ENCODE results near the gene ZNF318.
"Not testable (repeated sequence)": the region's sequence is repeated elsewhere in the genome, so short reads cannot be mapped to it uniquely, and the experiment has no call there.

ZNF318 gene

DNA sequence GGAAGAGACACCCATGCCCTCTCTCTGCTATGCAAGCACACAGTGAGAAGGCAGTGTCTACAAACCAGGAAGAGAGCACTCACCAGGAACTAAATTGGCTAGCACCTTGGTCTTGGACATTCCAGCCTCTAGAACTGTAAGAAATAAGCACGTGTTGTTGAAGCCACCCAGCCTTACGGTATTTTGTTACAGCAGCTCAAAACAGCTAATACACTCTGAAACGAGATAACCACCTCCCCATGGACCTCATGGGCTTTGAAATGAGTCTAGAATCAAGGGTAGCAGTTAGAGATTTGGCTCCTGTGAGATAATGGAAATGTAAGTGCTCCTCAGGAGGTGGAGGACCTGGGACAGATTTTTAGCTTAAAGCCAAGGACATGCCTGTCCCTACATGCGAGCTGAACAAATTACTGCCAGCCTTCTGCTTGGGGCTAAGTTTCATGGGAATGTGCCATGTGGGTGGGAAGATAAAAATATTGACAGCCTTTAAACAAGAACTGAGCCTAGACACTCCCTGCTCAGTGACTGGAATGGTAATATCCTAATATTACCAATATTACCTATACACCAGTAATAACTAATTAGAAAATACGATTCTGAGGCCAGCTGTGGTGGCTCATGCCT, 3.9 kb upstream of the ZNF318 start:
- ATAC-seq (ENCODE audit: low read depth) (no peak), DNase-seq (ENCODE audit: low spot score in 2 of 2) (no peak)
- Mint-ChIP-seq H3K9me3 (no peaks in the 10 kb centered on the region), H3K4me3 (no peak overlapping the region), H3K36me3 (no peaks in the 10 kb centered on the region), H3K4me1 (peaks cover 13% of the 10 kb centered on the region), H3K27me3 (no peaks in the 10 kb centered on the region), H3K27ac (no peak overlapping the region)

DNA sequence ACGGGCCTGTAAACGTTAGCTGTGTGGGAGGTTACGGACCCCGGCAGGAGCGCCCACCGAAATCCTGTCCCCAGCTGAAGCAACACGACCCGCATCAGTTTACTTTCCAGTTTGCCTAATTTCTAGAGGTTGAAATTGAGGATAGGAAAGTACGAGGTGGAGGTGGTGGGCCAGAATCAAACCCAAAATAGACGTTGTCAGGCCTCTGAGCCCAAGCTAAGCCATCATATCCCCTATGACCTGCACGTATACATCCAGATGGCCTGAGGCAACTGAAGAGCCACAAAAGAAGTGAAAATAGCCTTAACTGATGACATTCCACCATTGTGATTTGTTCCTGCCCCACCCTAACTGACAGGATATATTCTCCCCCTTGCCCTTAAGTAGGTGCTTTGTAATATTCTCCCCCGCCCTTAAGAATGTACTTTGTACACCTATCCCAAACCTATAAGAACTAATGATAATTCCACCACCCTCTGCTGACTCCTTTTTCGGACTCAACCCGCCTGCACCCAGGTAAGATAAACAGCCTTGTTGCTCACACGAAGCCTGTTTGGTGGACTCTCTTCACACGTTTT, 645 bp upstream of the ZNF318 start:
- H3K4me3 Mint-ChIP-seq: peak overlapping the region; percentile 88
- peaks cover 25% of the 10 kb centered on the region for H3K4me1 Mint-ChIP-seq
- not testable (repeated sequence) for H3K9me3 Mint-ChIP-seq; DNase-seq (ENCODE audit: low spot score in 2 of 2); H3K36me3 Mint-ChIP-seq; H3K27me3 Mint-ChIP-seq
- H3K27ac Mint-ChIP-seq: peak overlapping the region; percentile 89
- ATAC-seq (ENCODE audit: low read depth): peak; percentile 4

DNA sequence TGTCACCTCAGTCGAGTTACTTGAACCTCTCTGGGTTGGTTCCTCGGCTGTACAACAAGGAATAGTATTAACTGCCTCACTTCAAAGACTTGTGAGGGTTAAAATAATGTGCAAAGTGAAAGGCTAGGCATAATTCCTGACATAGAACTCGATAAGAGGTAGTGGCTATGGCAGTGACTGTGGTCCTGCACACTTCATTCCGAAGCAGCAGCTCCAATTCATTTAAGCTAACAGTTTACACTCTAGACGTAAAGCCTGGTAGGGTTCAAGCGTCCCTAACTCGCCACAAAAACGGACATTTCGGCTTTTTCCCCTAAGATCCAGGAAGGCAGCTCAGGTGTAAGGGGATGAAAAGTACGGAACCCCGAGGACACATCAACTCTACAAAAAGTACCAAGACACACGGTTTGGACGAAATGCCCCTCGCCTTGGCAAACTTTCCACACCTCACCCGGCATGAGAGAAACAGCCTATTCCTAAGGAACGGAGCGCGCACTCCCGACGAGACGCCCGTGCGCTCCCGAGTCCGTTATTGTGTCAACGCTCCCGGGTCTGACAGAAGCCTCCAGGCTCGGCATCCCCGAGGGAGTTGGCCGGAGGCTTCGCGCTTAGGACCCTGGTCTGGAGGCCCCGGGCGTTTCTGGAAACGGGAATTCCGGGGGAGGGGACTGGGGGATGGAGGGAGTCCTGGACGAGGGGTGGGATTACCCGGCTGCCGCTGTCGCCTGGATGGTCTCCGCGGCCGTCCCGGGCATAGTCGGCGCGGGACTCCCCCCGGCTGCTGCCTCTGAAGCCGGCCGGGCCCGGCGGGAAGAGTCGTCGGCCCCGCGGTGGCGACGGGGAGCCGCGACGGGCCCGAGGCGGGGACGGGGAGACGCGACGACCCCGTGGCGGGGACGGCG, 937 bp downstream of the ZNF318 start:
- ATAC-seq (ENCODE audit: low read depth) (peak; percentile 2), DNase-seq (ENCODE audit: low spot score in 2 of 2) (no peak)
- Mint-ChIP-seq H3K4me1 (peaks cover 26% of the 10 kb centered on the region), H3K36me3 (peaks cover 10% of the 10 kb centered on the region), H3K27me3 (no peaks in the 10 kb centered on the region), H3K27ac (peak overlapping the region; percentile 82), H3K9me3 (no peaks in the 10 kb centered on the region), H3K4me3 (peak overlapping the region; percentile 88)

DNA sequence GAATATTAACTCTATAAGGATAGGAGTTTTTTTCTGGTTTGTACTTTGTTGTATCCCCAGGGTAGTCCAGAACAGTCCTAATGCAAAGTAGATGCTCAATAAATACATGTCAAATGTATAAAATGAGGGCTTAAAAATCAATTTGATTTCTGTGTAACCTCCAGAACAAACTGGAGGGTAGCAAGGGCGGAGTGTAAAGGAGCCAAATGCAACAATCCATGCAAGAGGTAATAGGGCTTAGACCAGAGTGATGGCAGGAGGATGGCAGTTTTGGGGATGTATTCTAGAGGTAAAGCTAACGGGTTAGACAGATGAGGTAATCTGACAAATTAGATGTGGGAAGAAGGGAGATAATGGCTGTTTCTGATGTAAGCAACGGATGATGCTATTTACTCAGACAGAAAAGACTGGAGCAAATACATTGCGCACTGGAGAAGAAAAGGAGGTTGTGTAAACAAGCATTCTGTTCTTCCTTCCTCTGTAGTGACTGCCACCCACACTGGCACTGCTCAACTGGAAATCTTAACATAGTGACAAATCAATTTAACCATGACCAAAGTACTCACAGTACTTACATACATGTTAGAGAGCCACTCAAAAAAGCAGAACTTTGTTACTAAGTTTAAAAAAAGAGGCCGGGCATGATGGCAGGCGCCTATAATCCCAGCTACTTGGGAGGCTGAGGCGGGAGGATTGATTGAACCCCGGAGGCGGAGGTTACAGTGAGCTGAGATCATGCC, 2.0 kb downstream of the ZNF318 start:
- H3K4me1 Mint-ChIP-seq: peaks cover 29% of the 10 kb centered on the region
- DNase-seq (ENCODE audit: low spot score in 2 of 2): no peak

DNA sequence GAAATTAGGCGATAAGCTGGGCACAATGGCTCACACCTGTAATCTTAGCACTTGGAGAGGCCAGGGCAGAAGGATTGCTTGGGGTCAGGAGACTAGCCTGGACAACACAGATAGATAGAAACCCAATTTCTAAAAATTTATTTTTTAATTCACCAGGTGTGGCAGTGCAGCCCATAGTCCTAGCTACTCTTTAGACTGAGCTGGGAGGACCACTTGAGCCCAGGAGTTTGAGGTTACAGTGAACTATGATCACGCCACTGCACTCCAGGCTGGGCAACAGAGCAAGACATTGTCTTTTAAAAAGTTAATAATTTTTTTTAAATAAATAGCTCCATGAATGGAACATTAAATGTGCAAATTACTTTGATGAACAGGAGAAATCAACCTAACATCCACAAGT, 8.2 kb downstream of the ZNF318 start:
- H3K4me3 Mint-ChIP-seq: no peak overlapping the region
- no peaks in the 10 kb centered on the region for H3K27me3 Mint-ChIP-seq
- peaks cover 29% of the 10 kb centered on the region for H3K36me3 Mint-ChIP-seq
- ATAC-seq (ENCODE audit: low read depth): peak; percentile 44
- H3K4me1 Mint-ChIP-seq: peaks cover 10% of the 10 kb centered on the region
- no peak overlapping the region for H3K27ac Mint-ChIP-seq
- no peaks in the 10 kb centered on the region for H3K9me3 Mint-ChIP-seq
- DNase-seq (ENCODE audit: low spot score in 2 of 2): no peak

More for the DNA sequence above, 2.0 kb downstream of the ZNF318 start:
- peaks cover 16% of the 10 kb centered on the region for H3K36me3 Mint-ChIP-seq
- no peaks in the 10 kb centered on the region for H3K9me3 Mint-ChIP-seq
- H3K4me3 Mint-ChIP-seq: peak overlapping the region; percentile 28
- H3K27ac Mint-ChIP-seq: peak overlapping the region; percentile 5
- H3K27me3 Mint-ChIP-seq: no peaks in the 10 kb centered on the region
- ATAC-seq (ENCODE audit: low read depth): peak; percentile 37

DNA sequence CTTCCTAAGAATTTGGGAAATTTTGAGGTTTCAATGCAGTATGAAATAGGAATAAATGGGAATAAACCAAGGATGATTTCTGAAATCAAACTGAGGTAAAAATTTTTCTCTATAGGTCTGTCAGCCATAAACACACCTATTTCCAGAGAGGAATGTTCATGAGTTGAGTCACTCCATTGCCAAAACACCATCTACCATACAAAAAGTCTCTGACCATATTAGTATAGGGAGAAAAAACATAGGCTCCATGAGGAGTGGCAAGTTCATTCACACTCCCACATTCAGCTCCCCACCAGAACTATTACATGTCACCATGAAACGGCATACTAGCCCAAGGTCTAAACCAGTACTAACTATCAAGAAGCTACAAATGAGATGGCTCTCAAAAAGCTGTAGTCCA, 9.6 kb downstream of the ZNF318 start:
- no peaks in the 10 kb centered on the region for H3K9me3 Mint-ChIP-seq
- H3K4me3 Mint-ChIP-seq: no peak overlapping the region
- peaks cover 35% of the 10 kb centered on the region for H3K36me3 Mint-ChIP-seq
- DNase-seq (ENCODE audit: low spot score in 2 of 2): no peak
- peaks cover 5% of the 10 kb centered on the region for H3K4me1 Mint-ChIP-seq
- H3K27ac Mint-ChIP-seq: no peak overlapping the region
- no peak for ATAC-seq (ENCODE audit: low read depth)
- H3K27me3 Mint-ChIP-seq: no peaks in the 10 kb centered on the region

DNA sequence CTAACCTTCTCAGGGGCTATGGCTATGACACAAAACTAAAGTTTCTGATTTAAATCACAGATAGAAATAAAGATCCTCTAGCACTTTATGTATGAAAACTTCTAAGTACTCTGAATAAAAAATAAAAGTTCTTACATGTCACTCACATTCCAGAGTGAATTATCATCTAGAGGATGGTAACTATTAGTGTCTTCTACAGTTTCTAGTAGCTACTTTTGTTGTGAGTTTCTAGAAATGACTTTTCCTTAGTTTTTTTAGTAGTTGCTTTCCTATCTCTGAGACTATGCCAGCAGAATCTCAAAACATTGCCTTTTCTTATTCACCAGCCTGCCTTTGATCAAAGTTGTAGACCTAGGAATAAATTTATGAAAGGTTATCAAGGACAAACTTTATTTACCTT, 10.1 kb downstream of the ZNF318 start:
- peaks cover 5% of the 10 kb centered on the region for H3K4me1 Mint-ChIP-seq
- H3K27me3 Mint-ChIP-seq: no peaks in the 10 kb centered on the region
- DNase-seq (ENCODE audit: low spot score in 2 of 2): no peak
- H3K27ac Mint-ChIP-seq: no peak overlapping the region
- no peak for ATAC-seq (ENCODE audit: low read depth)
- H3K9me3 Mint-ChIP-seq: no peaks in the 10 kb centered on the region
- H3K36me3 Mint-ChIP-seq: peaks cover 35% of the 10 kb centered on the region
- no peak overlapping the region for H3K4me3 Mint-ChIP-seq

DNA sequence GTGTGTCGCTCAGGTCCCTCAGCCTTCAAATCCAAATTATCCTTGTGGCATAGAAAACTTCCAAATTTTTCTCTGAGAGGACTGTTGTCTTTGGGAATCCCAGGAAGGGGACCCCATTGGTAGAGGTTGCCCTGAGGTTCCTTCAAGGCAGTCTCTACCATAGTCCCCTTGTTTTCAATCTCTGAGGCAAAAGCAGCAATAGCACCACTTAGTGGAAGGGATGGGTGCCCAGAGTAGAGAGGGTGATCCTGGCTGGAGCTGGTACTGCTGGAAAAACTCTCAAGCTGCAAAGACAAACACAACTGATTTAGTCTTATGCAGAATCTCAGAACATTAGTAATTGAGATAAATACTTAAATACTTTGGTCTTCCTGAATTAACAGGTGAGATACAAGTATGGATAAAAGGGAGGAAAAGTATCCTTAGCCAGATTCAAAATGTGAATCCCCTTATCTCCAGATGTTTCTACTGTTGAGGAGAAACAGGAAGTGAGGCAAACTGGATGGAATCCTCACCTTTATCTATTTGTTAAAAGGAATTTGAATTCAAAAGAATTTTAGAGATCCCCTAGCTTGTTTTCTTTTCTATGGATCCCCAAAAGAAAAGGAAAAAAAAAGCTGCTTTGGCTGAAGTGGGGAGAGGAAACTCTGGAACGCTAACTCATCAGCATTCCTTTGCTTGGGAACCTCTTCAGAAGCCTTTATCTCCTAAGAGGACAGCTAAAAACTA, 13.4 kb downstream of the ZNF318 start:
- peaks cover 43% of the 10 kb centered on the region for H3K36me3 Mint-ChIP-seq
- H3K9me3 Mint-ChIP-seq: no peaks in the 10 kb centered on the region
- H3K27ac Mint-ChIP-seq: no peak overlapping the region
- ATAC-seq (ENCODE audit: low read depth) (peak; percentile 53), DNase-seq (ENCODE audit: low spot score in 2 of 2) (no peak)
- no peaks in the 10 kb centered on the region for H3K27me3 Mint-ChIP-seq
- H3K4me1 Mint-ChIP-seq: peaks cover 2% of the 10 kb centered on the region
- H3K4me3 Mint-ChIP-seq: no peak overlapping the region

DNA sequence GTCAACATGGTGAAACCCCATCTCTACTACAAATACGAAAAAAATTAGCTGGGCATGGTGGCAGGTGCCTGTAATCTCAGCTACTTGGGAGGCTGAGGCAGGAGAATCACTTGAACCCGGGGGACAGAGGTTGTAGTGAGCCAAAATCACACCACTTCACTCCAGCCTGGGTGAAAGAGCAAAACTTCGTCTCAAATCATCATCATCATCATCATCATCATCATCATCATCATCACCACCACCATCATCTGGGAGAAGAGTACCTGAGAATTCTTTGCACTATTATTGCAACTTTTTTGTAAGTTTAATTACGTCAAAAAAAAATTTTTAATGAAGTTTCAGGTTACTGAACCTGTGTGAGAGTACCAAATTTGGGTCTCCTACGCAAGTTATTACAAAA, 17.5 kb downstream of the ZNF318 start:
- peaks cover 39% of the 10 kb centered on the region for H3K36me3 Mint-ChIP-seq

DNA sequence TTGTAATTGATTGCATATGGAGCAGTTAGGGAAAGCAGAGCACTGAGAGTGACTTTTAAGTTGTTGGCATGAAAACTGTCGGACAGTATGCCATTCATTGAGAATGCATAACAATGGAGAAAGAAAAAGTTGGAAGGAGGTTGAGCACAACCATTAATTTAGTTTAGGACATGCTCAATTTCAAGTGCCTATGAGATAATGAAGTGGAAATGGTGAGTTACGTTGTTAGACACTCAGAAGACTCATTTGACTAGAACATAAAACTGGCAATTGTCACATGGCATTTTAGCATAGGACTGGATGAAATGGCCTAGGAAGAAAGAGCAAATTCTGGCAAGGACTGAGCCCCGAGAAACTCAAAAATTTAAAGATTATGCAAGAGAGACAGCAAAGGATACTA, 22.0 kb downstream of the ZNF318 start:
- ATAC-seq (ENCODE audit: low read depth) (no peak), DNase-seq (ENCODE audit: low spot score in 2 of 2) (no peak)
- Mint-ChIP-seq H3K36me3 (peaks cover 23% of the 10 kb centered on the region), H3K9me3 (no peaks in the 10 kb centered on the region), H3K4me3 (no peak overlapping the region), H3K27me3 (no peaks in the 10 kb centered on the region), H3K4me1 (peaks cover 3% of the 10 kb centered on the region), H3K27ac (no peak overlapping the region)

More for the DNA sequence above, 17.5 kb downstream of the ZNF318 start:
- not testable (repeated sequence) for H3K27me3 Mint-ChIP-seq; DNase-seq (ENCODE audit: low spot score in 2 of 2); H3K27ac Mint-ChIP-seq; H3K9me3 Mint-ChIP-seq; H3K4me3 Mint-ChIP-seq; ATAC-seq (ENCODE audit: low read depth); H3K4me1 Mint-ChIP-seq

DNA sequence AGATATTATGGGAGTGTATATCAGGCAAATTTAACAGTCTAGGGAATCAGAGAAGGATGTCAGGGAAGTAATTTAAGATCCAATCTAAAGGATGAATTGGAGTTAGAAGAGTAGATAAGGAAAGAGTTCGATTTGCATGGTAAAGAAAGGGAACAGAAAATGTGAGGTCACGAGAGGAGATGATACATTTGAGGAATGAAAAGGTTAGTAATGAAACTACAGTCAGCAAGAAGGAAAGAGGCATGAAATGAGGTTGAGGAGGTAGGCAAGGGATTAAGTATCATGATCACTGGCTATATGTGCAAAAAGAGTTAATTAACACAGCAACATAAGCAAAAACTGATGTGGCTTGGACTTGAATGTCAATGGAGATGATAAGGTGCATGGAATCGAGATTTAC, 22.4 kb downstream of the ZNF318 start:
- no peak overlapping the region for H3K27ac Mint-ChIP-seq
- no peaks in the 10 kb centered on the region for H3K9me3 Mint-ChIP-seq
- no peak overlapping the region for H3K4me3 Mint-ChIP-seq
- DNase-seq (ENCODE audit: low spot score in 2 of 2) (no peak), ATAC-seq (ENCODE audit: low read depth) (no peak)
- H3K27me3 Mint-ChIP-seq: no peaks in the 10 kb centered on the region
- H3K36me3 Mint-ChIP-seq: peaks cover 23% of the 10 kb centered on the region
- H3K4me1 Mint-ChIP-seq: peaks cover 5% of the 10 kb centered on the region

DNA sequence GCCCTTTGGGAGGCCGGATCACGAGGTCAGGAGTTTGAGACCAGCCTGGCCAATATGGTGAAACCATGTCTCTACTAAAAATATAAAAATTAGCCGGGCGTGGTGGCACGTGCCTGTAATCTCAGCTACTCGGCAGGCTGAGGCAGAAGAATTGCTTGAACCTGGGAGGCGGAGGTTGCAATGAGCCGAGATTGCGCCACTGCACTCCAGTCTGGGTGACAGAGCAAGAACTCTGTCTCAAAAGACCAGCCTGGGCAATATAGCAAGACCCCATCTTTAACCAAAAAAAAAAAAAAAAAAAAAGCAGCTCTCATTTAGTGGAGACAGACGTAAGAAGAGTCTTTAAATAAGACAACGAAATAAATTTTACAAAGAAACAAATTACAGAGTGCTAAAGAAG, 23.2 kb downstream of the ZNF318 start:
- not testable (repeated sequence) for ATAC-seq (ENCODE audit: low read depth); H3K27ac Mint-ChIP-seq; DNase-seq (ENCODE audit: low spot score in 2 of 2); H3K4me1 Mint-ChIP-seq; H3K27me3 Mint-ChIP-seq; H3K9me3 Mint-ChIP-seq; H3K4me3 Mint-ChIP-seq
- H3K36me3 Mint-ChIP-seq: peaks cover 19% of the 10 kb centered on the region

DNA sequence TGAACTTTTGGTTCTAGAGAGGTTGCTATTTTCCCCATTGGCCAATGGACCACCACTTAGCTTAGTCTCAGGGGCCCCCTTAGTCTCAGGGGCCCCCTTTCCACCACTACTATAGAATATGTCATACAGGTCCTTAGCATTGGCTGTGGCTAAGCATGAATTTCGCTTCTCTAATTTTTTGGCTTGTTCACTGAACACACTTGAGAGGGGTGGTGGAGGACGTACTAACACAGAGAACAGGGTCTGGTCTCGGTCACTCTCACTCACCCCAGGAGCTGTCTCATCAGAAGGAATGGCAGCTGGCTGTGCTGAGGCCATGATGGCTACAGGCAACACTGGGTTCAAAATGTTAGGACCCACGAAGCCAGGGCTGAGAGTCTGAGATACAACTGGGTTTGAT, 30.3 kb downstream of the ZNF318 start:
- H3K36me3 Mint-ChIP-seq: peaks cover 35% of the 10 kb centered on the region
- H3K9me3 Mint-ChIP-seq: no peaks in the 10 kb centered on the region
- H3K4me3 Mint-ChIP-seq: no peak overlapping the region
- peak overlapping the region; percentile 76 for H3K27ac Mint-ChIP-seq
- H3K27me3 Mint-ChIP-seq: no peaks in the 10 kb centered on the region
- peaks cover 25% of the 10 kb centered on the region for H3K4me1 Mint-ChIP-seq
- DNase-seq (ENCODE audit: low spot score in 2 of 2) (no peak), ATAC-seq (ENCODE audit: low read depth) (peak; percentile 62)
